ENCODE results near the gene MISP.
A peak's percentile ranks its signal among the peaks of the same experiment; 100 is the strongest.
"Not testable (repeated sequence)": the region's sequence is repeated elsewhere in the genome, so short reads cannot be mapped to it uniquely, and the experiment has no call there.

MISP gene

GRCh38 chr19:726993-727956 lies 23.6 kb upstream of the MISP start:
- no peak for DNase-seq

- no peak for DNase-seq
These were observed 22.9 kb upstream of the MISP start for GRCh38 chr19:728011-728410.

GRCh38 chr19:729564-729963 lies 21.3 kb upstream of the MISP start:
- DNase-seq = not testable (repeated sequence)

- no peak for DNase-seq
These were observed 20.8 kb upstream of the MISP start for GRCh38 chr19:729965-730668.

GRCh38 chr19:731000-731399 lies 19.9 kb upstream of the MISP start:
- DNase-seq = no peak

GRCh38 chr19:732148-733069 lies 18.5 kb upstream of the MISP start:
- DNase-seq = no peak

- no peak for DNase-seq
These were observed 16.2 kb upstream of the MISP start for GRCh38 chr19:734716-735115.

GRCh38 chr19:736125-736524 lies 14.8 kb upstream of the MISP start:
- no peak for DNase-seq

GRCh38 chr19:737591-738093 lies 13.3 kb upstream of the MISP start:
- DNase-seq = no peak

- no peak for DNase-seq
These were observed 12.3 kb upstream of the MISP start for GRCh38 chr19:738509-739128.

GRCh38 chr19:739998-740715 lies 10.8 kb upstream of the MISP start:
- DNase-seq = peak; percentile 40

- not testable (repeated sequence) for DNase-seq
These were observed 10.0 kb upstream of the MISP start for GRCh38 chr19:740816-741505.

GRCh38 chr19:741506-742131 lies 9.3 kb upstream of the MISP start:
- DNase-seq = peak; percentile 3

GRCh38 chr19:742540-743075 lies 8.3 kb upstream of the MISP start:
- DNase-seq = no peak

- peak; percentile 99 for DNase-seq
These were observed 7.7 kb upstream of the MISP start for GRCh38 chr19:743168-743687.

GRCh38 chr19:745138-745537 lies 5.8 kb upstream of the MISP start:
- not testable (repeated sequence) for DNase-seq

GRCh38 chr19:746208-746819 lies 4.6 kb upstream of the MISP start:
- DNase-seq = no peak

GRCh38 chr19:746956-747355 lies 4.0 kb upstream of the MISP start:
- DNase-seq = no peak

Measured in DMS79 (cell line).